H1 (cell line): Measurements from ENCODE around the gene CLDN9. TPM values are rescaled to one million over a fixed set of nuclear protein-coding genes. Genes with fewer than 3 reads are reported as not detected.

Experiments
- CTCF ChIA-PET: fragments of 300-600 bp; sonication (Branson Sonifier 250); formaldehyde crosslinking; loops from one replicate; lab custom pipeline; 2021; ENCODE audit not compliant: partially characterized antibody; lab: Charles Lee
- POLR2A ChIA-PET: fragments of 300-600 bp; sonication (Branson Sonifier 250); formaldehyde crosslinking; loops from one replicate; lab custom pipeline; 2021; ENCODE audit warnings: inconsistent platforms; ENCODE audit not compliant: partially characterized antibody; lab: Charles Lee
- DNase-seq, 2 experiments: peaks; one replicate each; pipeline versions ENCODE4 v3.0.0 to v3.0.0-alpha.2; 2010 to 2022; ENCODE audit warnings: low spot score in 2 of 2, low read depth in 1 of 2, mixed read lengths in 1 of 2
- FAIRE-seq: peaks from 2 replicates; lab custom pipeline; 2011; peaks lifted over from hg19 to GRCh38; lab: Jason Lieb, UNC
- H2AFZ ChIP-seq: 2 replicates; pipeline ENCODE4 v1.8.1; 2012; ENCODE audit warnings: low read length, inconsistent platforms
- H2AK5ac ChIP-seq: 2 replicates; pipeline ENCODE4 v1.6.1; 2013; ENCODE audit warnings: low read depth, low read length
- H2BK120ac ChIP-seq: replicated peaks from 2 replicates; pipeline ENCODE3; 2013; ENCODE audit warnings: low read depth, low read length, inconsistent platforms
- H2BK12ac ChIP-seq: 2 replicates; pipeline ENCODE4 v1.6.1; 2013; ENCODE audit warnings: low read depth, low read length
- H2BK15ac ChIP-seq: 2 replicates; pipeline ENCODE4 v1.6.1; 2013; ENCODE audit warnings: low read length
- H2BK20ac ChIP-seq: 2 replicates; pipeline ENCODE4 v1.6.1; 2013; ENCODE audit warnings: low read length
- H2BK5ac ChIP-seq: 2 replicates; pipeline ENCODE4 v1.6.1; 2013; ENCODE audit warnings: low read depth, low read length
- H3K14ac ChIP-seq: 2 replicates; pipeline ENCODE4 v1.6.1; 2013; ENCODE audit warnings: inconsistent platforms; ENCODE audit not compliant: insufficient read length
- H3K18ac ChIP-seq: 2 replicates; pipeline ENCODE4 v1.6.1; 2013; ENCODE audit warnings: low read length; ENCODE audit errors: extremely low read depth
- H3K23ac ChIP-seq: 2 replicates; pipeline ENCODE4 v1.6.1; 2013; ENCODE audit warnings: inconsistent platforms; ENCODE audit not compliant: insufficient read length
- H3K23me2 ChIP-seq: 2 replicates; pipeline ENCODE4 v1.6.1; 2013; ENCODE audit warnings: low read depth, low read length
- H3K27ac ChIP-seq: 2 replicates; pipeline ENCODE4 v1.6.1; 2011; ENCODE audit warnings: low read depth, low read length, inconsistent platforms
- H3K27me3 ChIP-seq, 4 experiments: replicated peaks in 1 of 4; 1 replicate in 1 of 4; 2 replicates in 3 of 4; pipeline versions ENCODE4 v1.6.1 to v1.8.1; 2011 to 2013; ENCODE audit warnings: low read length in 3 of 4, mild to moderate bottlenecking in 3 of 4, inconsistent platforms in 2 of 4, mixed read lengths in 2 of 4, moderate library complexity in 1 of 4; ENCODE audit not compliant: control insufficient read depth in 3 of 4, insufficient read depth in 3 of 4; ENCODE audit errors: extremely low read depth in 1 of 4
- H3K36me3 ChIP-seq, 4 experiments: 2 replicates each; pipeline versions ENCODE4 v1.6.1 to v1.8.1; 2011 to 2013; ENCODE audit warnings: mild to moderate bottlenecking in 4 of 4, low read length in 3 of 4, moderate library complexity in 2 of 4, control low read depth in 1 of 4, inconsistent platforms in 1 of 4; ENCODE audit not compliant: insufficient read depth in 4 of 4, control insufficient read depth in 2 of 4
- H3K4ac ChIP-seq: replicated peaks from 2 replicates; pipeline ENCODE3; 2013; ENCODE audit warnings: low read length, low read depth, mixed read lengths, inconsistent platforms; ENCODE audit not compliant: insufficient read length
- H3K4me1 ChIP-seq, 4 experiments: replicated peaks in 1 of 4; 1 replicate in 1 of 4; 2 replicates in 3 of 4; pipeline versions ENCODE4 v1.6.1 to v1.8.1; 2011 to 2013; ENCODE audit warnings: low read length in 3 of 4, inconsistent platforms in 2 of 4, mixed read lengths in 1 of 4; ENCODE audit not compliant: insufficient read depth in 4 of 4, control insufficient read depth in 3 of 4
- H3K4me2 ChIP-seq, 2 experiments: 2 replicates each; pipeline versions ENCODE4 v1.6.1 to v1.8.1; 2011 to 2013; ENCODE audit warnings: low read depth in 2 of 2, low read length in 2 of 2, control low read depth in 1 of 2, inconsistent platforms in 1 of 2, mild to moderate bottlenecking in 1 of 2; ENCODE audit not compliant: insufficient read depth in 1 of 2
- H3K4me3 ChIP-seq, 4 experiments: fragments of 200-600, 300-600 bp in 1 of 4; sonication (generic), shearing (Covaris generic), sonication (Bioruptor Twin) in 1 of 4; 2 replicates each; pipeline versions ENCODE4 v1.5.1 to v1.8.1; 2011 to 2016; ENCODE audit warnings: low read length in 4 of 4, low read depth in 3 of 4, control low read depth in 2 of 4, inconsistent platforms in 2 of 4, mild to moderate bottlenecking in 2 of 4, mixed read lengths in 1 of 4, moderate library complexity in 1 of 4; ENCODE audit not compliant: insufficient read depth in 2 of 4; ENCODE audit errors: extremely low read depth in 1 of 4
- H3K56ac ChIP-seq: replicated peaks from 2 replicates; pipeline ENCODE3; 2013; ENCODE audit warnings: low read depth, mild to moderate bottlenecking, mixed read lengths, low read length, inconsistent platforms; ENCODE audit not compliant: insufficient read length
- H3K79me1 ChIP-seq: 2 replicates; pipeline ENCODE4 v1.6.1; 2013; ENCODE audit warnings: low read depth, low read length, control low read depth
- H3K79me2 ChIP-seq, 2 experiments: 2 replicates each; pipeline versions ENCODE4 v1.6.1 to v1.8.1; 2012 to 2013; ENCODE audit warnings: low read length in 2 of 2, mild to moderate bottlenecking in 2 of 2, inconsistent platforms in 1 of 2; ENCODE audit not compliant: insufficient read depth in 2 of 2, control insufficient read depth in 1 of 2
- H3K9ac ChIP-seq, 4 experiments: replicated peaks in 1 of 4; 1 replicate in 1 of 4; 2 replicates in 3 of 4; pipeline versions ENCODE4 v1.6.1 to v1.8.1; 2011 to 2013; ENCODE audit warnings: low read depth in 3 of 4, low read length in 3 of 4, control low read depth in 2 of 4, mild to moderate bottlenecking in 2 of 4, moderate library complexity in 2 of 4, inconsistent platforms in 1 of 4; ENCODE audit errors: extremely low read depth in 1 of 4
- H3K9me3 ChIP-seq, 2 experiments: 2 replicates each; pipeline versions ENCODE4 v1.6.1 to v1.8.1; 2012 to 2013; ENCODE audit warnings: mild to moderate bottlenecking in 2 of 2, moderate library complexity in 2 of 2, control low read depth in 1 of 2, inconsistent platforms in 1 of 2, low read depth in 1 of 2, low read length in 1 of 2, mixed read lengths in 1 of 2; ENCODE audit not compliant: insufficient read depth in 2 of 2
- H4K20me1 ChIP-seq, 2 experiments: replicated peaks in 1 of 2; 2 replicates each; pipeline versions ENCODE3 to v1.8.1; 2011 to 2013; ENCODE audit warnings: inconsistent platforms in 2 of 2, low read length in 2 of 2, mild to moderate bottlenecking in 1 of 2; ENCODE audit not compliant: insufficient read depth in 2 of 2, control insufficient read depth in 1 of 2
- H4K5ac ChIP-seq: 2 replicates; pipeline ENCODE4 v1.6.1; 2013; ENCODE audit warnings: low read length, low read depth, mixed read lengths, inconsistent platforms; ENCODE audit not compliant: insufficient read length
- H4K8ac ChIP-seq: 2 replicates; pipeline ENCODE4 v1.8.0; 2013; ENCODE audit warnings: mild to moderate bottlenecking, moderate library complexity, low read length, inconsistent platforms; ENCODE audit not compliant: insufficient read depth; ENCODE audit errors: extremely low read depth
- H4K91ac ChIP-seq: replicated peaks from 2 replicates; pipeline ENCODE3; 2013; ENCODE audit warnings: low read length, mixed read lengths, inconsistent platforms; ENCODE audit not compliant: insufficient read length
- BACH1 ChIP-seq: IDR thresholded peaks from 2 replicates; pipeline ENCODE4 v1.6.1; 2012; ENCODE audit warnings: low read length, improper control_type of control experiment
- CBX5 ChIP-seq: fragments of 300-800, 300-1000 bp; sonication (generic); IDR thresholded peaks from 2 replicates; pipeline ENCODE4 v1.7.1; 2016; ENCODE audit warnings: antibody characterized with exemption, low read length, low read depth
- CTBP2 ChIP-seq: IDR thresholded peaks from 2 replicates; pipeline ENCODE4 v1.7.0; 2011; ENCODE audit warnings: borderline replicate concordance, mild to moderate bottlenecking, moderate library complexity, mixed read lengths, low read length; ENCODE audit not compliant: insufficient read depth, insufficient read length
- HDAC2 ChIP-seq, 2 experiments: fragments of 300-600 bp in 1 of 2; sonication (generic) in 1 of 2; IDR thresholded peaks; 2 replicates each; pipeline ENCODE4 v1.6.1; 2011 to 2012; ENCODE audit warnings: low read depth in 2 of 2, low read length in 2 of 2, mild to moderate bottlenecking in 2 of 2, moderate library complexity in 2 of 2, borderline replicate concordance in 1 of 2, inconsistent platforms in 1 of 2
- KDM1A ChIP-seq: fragments of 200-600, 300-600 bp; sonication (generic); IDR thresholded peaks from 2 replicates; pipeline ENCODE4 v1.7.1; 2016; ENCODE audit warnings: mild to moderate bottlenecking, low read length, borderline replicate concordance
- TAF1 ChIP-seq: IDR thresholded peaks from 2 replicates; pipeline ENCODE4 v1.6.1; 2011; ENCODE audit warnings: mild to moderate bottlenecking, low read depth, low read length
- YY1 ChIP-seq: IDR thresholded peaks from 2 replicates; pipeline ENCODE4 v1.6.1; 2011; ENCODE audit warnings: low read depth, mild to moderate bottlenecking, low read length
- WGBS, 2 experiments: shearing (Covaris generic) in 1 of 2; methylation state at CpG; one replicate each; pipeline versions ENCODE4 v1.1.6 to v1.1.7; 2013 to 2015; ENCODE audit warnings: low lambda C conversion rate in 2 of 2, mixed read lengths in 2 of 2, inconsistent platforms in 1 of 2, low coverage in 1 of 2, missing lambda C conversion rate in 1 of 2; ENCODE audit not compliant: insufficient replicate concordance in 2 of 2, insufficient coverage in 1 of 2, insufficient read length in 1 of 2; ENCODE audit errors: extremely low coverage in 1 of 2, missing lambda C conversion rate in 1 of 2; 5-methylcytosine and 5-hydroxymethylcytosine counted together
- polyA plus RNA-seq, 7 experiments: library from polyadenylated mRNA; depleted of rRNA in 3 of 7; stranded (reverse) in 5 of 7; unstranded in 2 of 7; fragments of >200 nt in 5 of 7; fragments of 200-250 nt in 2 of 7; gene quantifications; 1 replicate in 5 of 7; 2 replicates in 1 of 7; 4 replicates in 1 of 7; pipeline versions ENCODE4 v1.2.1 to v1.2.3, GENCODE V29; 2011 to 2013; ENCODE audit warnings: missing spikeins in 2 of 7, mixed read lengths in 2 of 7
- total RNA-seq: library from RNA; stranded (reverse); fragmentation: NEBNext Ultra II Directional; extraction: Animal tissue kit (Norgen Biotek cat#: 25700); gene quantifications from 2 replicates; pipeline ENCODE4 v1.2.1, GENCODE V29; 2021

The CLDN9 gene
- total and polyA plus RNA-seq, 2 of the 8 experiments (the other 6 are each of a cell fraction or from before 2014, with no cell fraction given), result 0.60 to 0.89 TPM

DNA sequence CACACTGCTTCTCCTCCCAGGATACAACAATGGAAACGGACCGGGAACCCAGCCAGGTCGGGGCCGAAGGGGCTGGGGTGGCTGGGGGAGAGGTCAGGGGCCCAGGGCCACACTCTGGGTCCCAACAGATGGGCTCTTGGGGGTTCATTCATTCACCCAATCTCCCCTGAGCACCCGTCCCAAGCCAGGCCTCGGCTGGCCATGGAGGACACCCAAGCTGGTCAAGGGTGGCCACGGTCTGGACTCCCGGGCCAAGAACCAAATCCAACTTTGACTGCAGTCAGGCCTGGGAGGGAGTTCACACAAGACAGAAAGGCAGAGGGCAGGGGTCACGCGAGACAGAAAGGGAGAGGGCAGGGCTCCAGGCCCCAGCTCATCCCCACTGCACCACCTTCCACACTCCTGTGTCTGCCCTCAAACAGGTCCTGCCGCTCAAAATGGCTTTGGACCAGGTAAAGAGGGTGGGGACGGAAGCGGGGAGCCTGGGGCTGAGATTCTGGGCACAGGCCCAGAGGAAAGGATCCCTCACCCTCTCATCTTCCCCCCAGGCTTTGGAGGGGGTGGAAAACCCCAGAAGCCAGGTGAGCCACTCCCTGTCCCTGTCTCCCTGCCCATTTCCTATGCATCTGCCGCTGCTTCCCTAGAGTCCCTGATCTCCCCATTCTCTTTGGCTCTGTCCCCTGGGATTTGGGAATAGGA is 20.2 kb upstream of the CLDN9 start:
- no peak overlapping the region for H3K4me2 ChIP-seq
- peak overlapping the region; percentile 92; the same call in 1 of the 2 replicates for H2BK12ac ChIP-seq
- no peak overlapping the region for H4K8ac ChIP-seq
- H4K5ac ChIP-seq, result no peak overlapping the region
- H2AFZ ChIP-seq, result no peak overlapping the region
- CTCF ChIA-PET, result interaction anchor here (1.0 to 5.2 kb wide), 4 partner anchors 9 to 66 kb away, joined by 3 to 24 read pairs (median 6); no protein-coding TSS in a partner anchor
- no peaks in the 10 kb centered on the region for H3K79me2 ChIP-seq
- H2BK15ac ChIP-seq, result peak overlapping the region; percentile 61; the same call in 1 of the 2 replicates
- peaks cover 0 to 41% (median 22%) of the 10 kb centered on the region in 4 experiments; a peak in 6 of 7 replicates for H3K4me1 ChIP-seq
- 96% methylated on average over 9 of the region's 14 CpGs; no CpG with 5 or more reads in 1 of the 2 experiments for WGBS, 2 experiments
- no peak overlapping the region; the same call in 1 of the 2 replicates for H3K18ac ChIP-seq
- no peak overlapping the region; the same call in 1 of the 2 replicates for H2BK5ac ChIP-seq
- H4K20me1 ChIP-seq, result no peaks in the 10 kb centered on the region
- no peaks in the 10 kb centered on the region for H3K36me3 ChIP-seq
- H3K23ac ChIP-seq, result no peak overlapping the region
- H2BK20ac ChIP-seq, result 0 out of 2 replicates have a peak overlapping the region, but pooled peaks have one; percentile 66
- H2BK120ac ChIP-seq, result no peak overlapping the region
- no peak for DNase-seq
- H4K91ac ChIP-seq, result peak overlapping the region; percentile 40
- no peak overlapping the region for H3K4me3 ChIP-seq
- no peaks in the 10 kb centered on the region; a peak in 1 of 7 replicates for H3K27me3 ChIP-seq
- no peak overlapping the region for H3K27ac ChIP-seq
- no peak overlapping the region for H3K14ac ChIP-seq
- no peak overlapping the region for H3K4ac ChIP-seq
- no peak for FAIRE-seq
- no peaks in the 10 kb centered on the region for H3K9me3 ChIP-seq
- H3K23me2 ChIP-seq, result no peaks in the 10 kb centered on the region; the same call in 1 of the 2 replicates
- no peak for TF ChIP-seq YY1
- TF ChIP-seq HDAC2 (IDR thresholded peaks at IDR 0.05; ENCODE audit: borderline replicate concordance in 1 of 2, low read depth in 2 of 2, low read length in 2 of 2), result no peak
- TF ChIP-seq BACH1, result no peak
- no peak for TF ChIP-seq CTBP2
- no peak for TF ChIP-seq CBX5
- TF ChIP-seq TAF1, result no peak
- TF ChIP-seq KDM1A, result no peak
- TF ChIP-seq, all 59 proteins: peak for 0
- Histone ChIP-seq H3K79me1 (no peaks in the 10 kb centered on the region), H2AK5ac (0 out of 2 replicates have a peak overlapping the region, but pooled peaks have one; percentile 75), H3K9ac (no peak overlapping the region), H3K56ac (no peak overlapping the region)
- POLR2A ChIA-PET, result interaction anchor here (1.1 to 15.2 kb wide), 10 partner anchors 9 to 31 kb away, joined by 3 to 200 read pairs (median 6); partner anchors contain the start of genes CLDN6, HCFC1R1, THOC6 and TNFRSF12A
